Fibroblast of peridontal ligament (primary cell): ENCODE results near the gene FOXM1.

ENCODE experiments used
- DNase-seq: peaks from one replicate; pipeline ENCODE4 v3.0.0-alpha.2; 2010; ENCODE audit errors: extremely low read depth

The FOXM1 gene, protein sequence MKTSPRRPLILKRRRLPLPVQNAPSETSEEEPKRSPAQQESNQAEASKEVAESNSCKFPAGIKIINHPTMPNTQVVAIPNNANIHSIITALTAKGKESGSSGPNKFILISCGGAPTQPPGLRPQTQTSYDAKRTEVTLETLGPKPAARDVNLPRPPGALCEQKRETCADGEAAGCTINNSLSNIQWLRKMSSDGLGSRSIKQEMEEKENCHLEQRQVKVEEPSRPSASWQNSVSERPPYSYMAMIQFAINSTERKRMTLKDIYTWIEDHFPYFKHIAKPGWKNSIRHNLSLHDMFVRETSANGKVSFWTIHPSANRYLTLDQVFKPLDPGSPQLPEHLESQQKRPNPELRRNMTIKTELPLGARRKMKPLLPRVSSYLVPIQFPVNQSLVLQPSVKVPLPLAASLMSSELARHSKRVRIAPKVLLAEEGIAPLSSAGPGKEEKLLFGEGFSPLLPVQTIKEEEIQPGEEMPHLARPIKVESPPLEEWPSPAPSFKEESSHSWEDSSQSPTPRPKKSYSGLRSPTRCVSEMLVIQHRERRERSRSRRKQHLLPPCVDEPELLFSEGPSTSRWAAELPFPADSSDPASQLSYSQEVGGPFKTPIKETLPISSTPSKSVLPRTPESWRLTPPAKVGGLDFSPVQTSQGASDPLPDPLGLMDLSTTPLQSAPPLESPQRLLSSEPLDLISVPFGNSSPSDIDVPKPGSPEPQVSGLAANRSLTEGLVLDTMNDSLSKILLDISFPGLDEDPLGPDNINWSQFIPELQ

GRCh38 chr12:2877047-2877952 is at the start of gene FOXM1, which contains the start of gene RHNO1:
TSS of gene FOXM1 (minus strand) at chr12:2877174. CDS start at chr12:2874478, 2,696 bp downstream.
TSS of gene RHNO1 (plus strand) at chr12:2877223. CDS start at chr12:2885367, 8,144 bp downstream.
- DNase-seq, result peak; percentile 86

DNA sequence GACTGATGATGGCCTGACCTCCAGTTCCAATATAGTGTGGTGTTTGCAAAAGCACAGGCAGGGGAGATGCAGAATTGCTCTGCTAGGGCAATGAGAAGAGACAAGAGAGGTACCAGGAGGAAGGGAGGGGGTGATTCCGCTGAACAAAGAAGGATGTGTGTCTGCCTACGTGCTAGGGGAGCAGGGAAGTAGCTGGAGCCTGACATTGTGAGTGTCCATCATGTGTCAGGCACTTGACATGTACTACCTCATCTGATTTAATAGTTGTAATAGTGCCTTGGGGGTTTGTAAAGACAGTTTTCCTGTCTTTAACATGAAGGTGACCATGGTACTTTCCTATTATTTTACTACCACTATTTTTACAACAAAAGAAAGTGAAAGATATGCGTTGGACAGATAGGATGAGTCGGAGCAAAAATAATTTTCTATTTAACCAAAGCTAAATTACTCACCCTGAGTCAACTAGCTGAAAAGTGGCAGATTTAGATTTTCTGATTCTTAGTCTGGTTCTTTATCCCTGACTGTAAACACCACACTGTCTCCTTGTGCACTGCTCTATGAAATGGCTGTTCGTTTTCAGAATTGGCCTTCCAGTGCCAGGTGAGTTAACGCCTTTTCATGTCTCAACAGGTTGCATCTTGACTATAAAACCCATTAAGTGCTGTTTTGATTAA is 48.5 kb upstream of the FOXM1 start:
- DNase-seq, result peak; percentile 13

DNA sequence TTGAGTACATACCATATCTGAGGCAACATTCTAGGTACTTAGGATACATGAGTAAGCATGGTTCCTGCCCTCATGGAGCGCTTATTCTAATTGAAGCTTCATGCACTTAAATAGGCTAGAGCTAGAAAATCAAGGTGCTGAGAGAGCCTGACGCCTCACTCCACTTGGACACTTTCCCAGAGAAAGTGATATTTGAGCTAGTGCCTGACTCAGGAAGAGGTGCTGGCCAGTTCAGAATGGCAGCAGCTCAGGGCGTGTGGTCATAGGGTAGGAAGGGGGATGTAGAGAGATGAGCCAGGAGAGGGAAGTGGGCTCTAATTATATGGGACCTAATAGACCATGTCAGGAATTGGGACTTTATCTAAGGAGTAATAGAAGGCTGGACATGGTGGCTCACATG is 47.0 kb upstream of the FOXM1 start:
- DNase-seq, result peak; percentile 35

DNA sequence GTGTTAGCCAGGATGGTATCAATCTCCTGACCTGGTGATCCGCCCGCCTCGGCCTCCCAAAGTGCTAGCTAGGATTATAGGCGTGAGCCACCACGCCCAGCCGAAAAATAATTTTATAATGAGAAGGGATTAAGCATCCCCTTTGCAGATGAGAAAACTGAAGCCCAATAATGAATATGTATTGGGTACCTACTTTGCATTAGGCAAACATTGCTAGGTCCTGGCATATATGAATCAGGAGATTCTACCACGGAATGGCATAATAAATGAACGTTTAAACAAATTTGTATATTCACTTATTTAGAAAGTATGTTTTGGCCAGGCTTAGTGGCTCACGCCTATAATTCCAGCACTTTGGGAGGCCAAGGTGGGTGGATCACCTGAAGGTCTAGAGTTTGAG is 46.1 kb upstream of the FOXM1 start:
- no peak for DNase-seq

DNA sequence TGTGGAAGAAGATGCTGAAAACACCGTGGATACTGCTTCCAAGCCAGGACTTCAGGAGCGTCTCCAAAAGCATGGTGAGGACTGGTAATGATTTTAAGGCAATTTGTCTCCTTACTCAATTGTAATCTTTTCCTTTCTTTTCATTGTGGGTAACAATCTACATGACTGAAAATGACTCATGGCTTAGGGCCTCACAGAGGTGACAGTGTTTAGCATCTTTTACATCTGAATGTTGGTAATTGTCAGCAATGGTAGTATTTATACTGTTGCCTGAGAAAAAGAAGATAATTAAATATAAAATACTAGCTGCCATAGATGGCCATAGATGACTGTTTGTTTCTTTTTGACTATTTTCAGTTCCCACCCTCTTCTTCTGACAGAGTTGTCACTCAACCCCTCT is 45.4 kb upstream of the FOXM1 start:
- no peak for DNase-seq

GRCh38 chr12:2919249-2919648 is 42.3 kb upstream of the FOXM1 start:
- no peak for DNase-seq

GRCh38 chr12:2912216-2912575 is 35.2 kb upstream of the FOXM1 start:
- no peak for DNase-seq

DNA sequence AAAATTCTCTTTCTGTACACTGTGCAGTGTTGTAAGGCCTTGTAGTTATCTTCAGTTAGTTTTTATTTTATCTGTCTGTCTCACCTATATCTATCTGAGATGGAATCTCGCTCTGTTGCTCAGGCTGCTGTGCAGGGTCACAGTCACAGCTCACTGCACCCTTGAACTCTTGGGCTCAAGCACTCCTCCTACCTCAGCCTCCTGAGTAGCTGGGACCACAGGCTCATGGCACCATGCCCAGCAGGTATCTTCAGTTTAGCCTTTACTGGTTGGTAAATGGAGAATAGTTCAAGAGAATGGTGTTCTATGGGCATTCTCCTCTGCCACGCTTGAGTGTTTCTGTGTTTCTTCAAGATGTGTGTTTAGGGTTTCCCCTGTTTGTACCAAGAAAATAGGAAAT is 27.3 kb upstream of the FOXM1 start:
- no peak for DNase-seq

DNA sequence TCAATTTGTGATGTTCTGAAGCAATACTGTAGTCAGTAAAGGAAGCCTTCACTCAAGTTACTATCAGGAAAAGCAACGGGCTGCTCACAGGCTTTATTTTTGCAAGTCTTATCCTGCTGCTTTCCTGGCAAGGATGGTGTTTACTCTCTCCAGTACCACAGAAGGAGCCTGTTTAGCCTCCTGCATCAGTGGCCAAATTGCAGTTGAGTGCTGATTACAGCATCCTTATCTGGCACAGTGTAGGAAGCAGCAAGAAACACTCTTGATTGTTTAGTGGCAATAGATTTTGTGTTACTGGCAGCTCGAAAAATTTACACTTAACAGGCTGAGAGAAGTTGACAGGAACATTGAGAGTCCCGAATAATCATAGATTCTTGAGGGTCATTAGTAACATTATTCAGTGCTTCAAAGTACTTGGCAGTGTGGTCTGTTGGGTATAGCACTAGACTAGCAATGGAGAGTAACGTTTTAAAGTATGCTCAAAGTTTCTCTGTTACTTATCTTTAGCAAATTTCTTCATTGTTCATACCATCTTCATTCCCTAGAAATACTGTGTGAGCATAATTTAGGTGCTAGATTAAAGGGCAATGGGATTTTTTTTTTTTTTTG is 25.4 kb upstream of the FOXM1 start:
- DNase-seq, result peak; percentile 71

DNA sequence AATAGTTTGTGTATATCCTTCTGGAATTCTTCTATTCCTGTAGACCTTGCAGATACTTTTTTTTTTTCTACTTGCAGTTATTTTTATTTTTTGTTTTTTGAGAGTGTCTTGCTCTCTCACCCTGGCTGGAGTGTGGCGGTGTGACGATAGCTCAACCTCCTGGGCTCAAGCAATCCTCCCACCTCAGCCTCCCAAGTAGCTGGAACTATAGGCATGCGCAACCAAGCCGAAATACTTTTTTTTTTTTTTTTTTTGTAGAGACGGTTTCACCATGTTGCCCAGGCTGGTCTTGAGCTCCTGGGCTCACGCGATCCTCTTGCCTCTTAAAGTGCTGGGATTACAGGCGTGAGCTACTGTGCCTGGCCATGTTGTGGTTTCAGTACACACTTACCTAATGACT is 23.7 kb upstream of the FOXM1 start:
- no peak for DNase-seq

- DNase-seq, result no peak
Measured at GRCh38 chr12:2897418-2897817, 20.4 kb upstream of the FOXM1 start.

DNA sequence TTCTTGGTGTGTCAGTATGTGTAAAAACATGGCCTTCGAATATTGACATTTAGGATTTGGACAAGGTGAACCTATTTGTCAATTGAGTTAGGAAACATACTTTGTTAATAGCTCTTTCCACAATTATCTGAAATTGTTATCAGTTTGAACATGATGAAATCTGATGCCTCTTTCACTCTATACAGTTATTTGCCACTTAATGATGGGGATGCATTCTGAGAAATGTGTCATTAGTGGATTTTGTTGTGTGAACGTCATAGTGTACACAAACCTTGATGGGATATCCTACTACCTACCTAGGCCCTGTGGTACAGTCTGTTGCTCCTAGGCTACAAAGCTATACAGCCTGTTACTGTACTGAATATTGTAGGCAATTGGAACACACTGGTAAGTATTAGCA is 18.5 kb upstream of the FOXM1 start:
- no peak for DNase-seq

GRCh38 chr12:2895051-2895451 is 18.1 kb upstream of the FOXM1 start:
- peak; percentile 85 for DNase-seq

DNA sequence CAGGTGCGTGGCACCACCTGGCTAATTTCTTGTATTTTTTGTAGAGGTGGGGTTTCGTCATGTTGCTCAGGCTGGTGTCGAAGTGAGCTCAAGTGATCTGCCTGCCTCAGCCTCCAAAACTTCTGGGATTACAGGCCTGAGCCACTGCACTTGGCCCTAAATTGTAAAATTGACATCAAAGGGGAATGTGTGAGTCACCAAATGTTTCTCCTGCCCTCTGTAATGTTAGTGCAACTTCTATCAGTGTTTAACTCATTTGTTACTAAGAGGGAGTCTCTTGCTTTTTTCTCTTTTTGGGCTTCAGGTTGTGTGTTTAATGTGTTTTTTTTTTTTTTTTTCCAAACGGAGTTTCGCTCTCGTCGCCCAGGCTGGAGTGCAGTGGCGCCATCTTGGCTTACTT is 16.0 kb upstream of the FOXM1 start:
- DNase-seq, result peak; percentile 95

DNA sequence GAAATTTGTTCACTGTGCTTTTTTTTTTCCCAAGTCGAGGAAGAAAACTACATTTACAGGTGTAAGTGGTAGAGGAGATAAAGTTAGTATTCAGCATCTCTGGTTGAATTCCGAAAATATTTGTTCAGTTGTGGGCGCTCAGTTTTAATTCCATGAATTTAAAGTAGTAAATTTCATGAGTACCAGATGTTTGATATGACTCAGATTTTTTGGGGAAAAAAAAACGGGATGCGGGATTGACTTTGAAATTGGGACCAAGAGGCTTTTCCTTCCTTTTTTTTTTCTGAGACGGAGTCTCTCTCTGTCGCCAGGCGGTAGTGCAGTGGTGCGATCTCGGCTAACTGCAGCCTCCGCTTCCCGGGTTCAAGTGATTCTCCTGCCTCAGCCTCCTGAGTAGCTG is 15.3 kb upstream of the FOXM1 start:
- peak; percentile 80 for DNase-seq

GRCh38 chr12:2891240-2892053 is 14.5 kb upstream of the FOXM1 start:
- DNase-seq, result peak; percentile 71

DNA sequence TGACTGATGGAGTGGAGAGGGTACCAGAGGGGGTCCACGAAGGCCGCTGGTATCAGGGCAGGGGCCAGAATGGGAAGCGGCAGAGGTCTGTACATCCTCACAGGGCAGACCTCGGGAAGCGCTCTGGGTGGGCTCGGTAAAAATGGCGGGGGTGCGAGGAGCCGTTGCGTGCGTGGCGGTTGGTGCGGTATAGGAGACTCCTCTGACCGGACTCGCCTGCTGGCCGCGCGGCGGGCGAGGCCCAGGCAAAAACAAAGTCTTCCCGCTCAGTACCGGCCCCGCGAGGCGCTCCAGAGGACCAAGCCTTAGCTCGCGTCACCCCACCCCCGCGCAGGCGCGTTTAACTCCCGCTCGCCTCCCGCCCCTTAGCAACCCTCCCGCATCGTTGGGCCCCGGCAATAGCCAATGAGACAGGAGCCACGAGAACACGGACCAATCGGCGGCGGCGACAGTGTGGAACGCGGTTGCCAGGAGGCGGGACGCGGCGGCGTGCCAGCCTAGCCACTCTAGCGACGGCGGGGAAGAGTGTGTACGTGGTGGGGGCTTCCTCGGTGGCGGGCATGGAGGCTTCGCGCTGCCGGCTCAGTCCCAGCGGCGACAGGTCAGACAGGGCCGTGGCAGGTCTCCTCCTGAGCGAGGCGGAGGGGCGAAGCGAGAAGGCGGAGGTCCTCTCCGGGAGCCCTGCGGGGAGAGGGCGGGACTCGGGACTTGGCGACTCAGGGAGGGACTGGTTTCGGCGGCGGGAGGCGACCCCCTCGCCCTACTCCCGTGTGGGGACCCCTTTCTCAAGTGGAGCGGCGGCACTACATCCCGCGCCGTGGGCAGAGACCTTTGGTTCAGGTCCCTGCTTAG is 13.6 kb upstream of the FOXM1 start, which contains the start of gene TULP3:
Gene TULP3, plus strand, starts transcription at position 504 of the 852 bp plus-strand sequence. Its CDS starts 57 bp downstream, at position 561.
- peak; percentile 97 for DNase-seq

DNA sequence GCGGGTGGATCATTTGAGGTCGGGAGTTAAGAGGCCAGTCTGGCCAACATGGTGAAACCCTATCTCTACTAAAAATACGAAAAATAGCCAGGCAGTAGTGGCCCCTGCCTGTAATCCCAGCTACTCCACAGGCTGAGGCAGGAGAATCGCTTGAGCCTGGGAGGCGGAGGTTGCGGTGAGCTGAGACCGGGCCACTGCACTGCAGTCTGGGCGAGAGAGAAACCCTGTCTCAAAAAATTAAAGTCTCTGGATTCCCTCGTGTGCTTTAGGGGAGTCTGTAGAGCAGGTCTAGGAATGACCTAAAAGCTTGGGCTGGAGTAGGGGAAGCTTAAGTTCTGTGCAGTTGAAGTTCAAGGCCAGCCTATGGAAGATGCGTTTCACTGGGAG is 13.0 kb upstream of the FOXM1 start:
- DNase-seq, result no peak
